Astrocyte of the spinal cord (primary cell): ENCODE data around the gene VWF.
"Not testable (repeated sequence)": the region's sequence is repeated elsewhere in the genome, so short reads cannot be mapped to it uniquely, and the experiment has no call there.

Source experiments
- DNase-seq: peaks from one replicate; pipeline ENCODE4 v3.0.0; 2011; ENCODE audit warnings: low read depth, low spot score
- H3K4me3 ChIP-seq: 2 replicates; pipeline ENCODE4 v1.5.1; 2011; ENCODE audit warnings: low read depth, mild to moderate bottlenecking, low read length, moderate library complexity
- CTCF ChIP-seq: IDR thresholded peaks from 2 replicates; pipeline ENCODE4 v1.5.1; 2012; ENCODE audit warnings: low read depth, mild to moderate bottlenecking, low read length, inconsistent platforms
- in situ Hi-C: cut with HindIII; loops from 2 replicates; pipeline ENCODE4 v1.10.0; 2017; ENCODE audit warnings: low sequenced_read_pairs

Gene VWF

DNA sequence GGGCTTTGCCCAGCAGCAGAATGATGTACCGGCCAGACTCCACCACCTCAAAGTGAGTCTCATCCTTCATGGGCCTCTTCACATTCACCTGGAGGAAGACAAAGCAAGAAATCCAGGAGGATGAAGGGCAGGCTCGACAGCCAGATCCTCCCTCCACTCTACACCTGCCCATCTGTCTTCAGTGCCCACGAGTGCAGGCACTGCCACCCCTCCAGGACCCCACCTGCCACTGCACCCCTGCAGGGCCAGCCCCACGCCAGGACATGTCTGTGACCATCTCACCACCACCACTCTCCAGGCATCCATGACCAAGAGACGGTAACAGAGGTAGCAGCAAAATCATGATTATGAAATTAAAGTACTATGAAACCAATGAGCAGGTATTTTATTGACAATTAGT is 95.1 kb downstream of the VWF start:
- no peak overlapping the region for H3K4me3 ChIP-seq
- in situ Hi-C loops = no loop called here
- DNase-seq = no peak
- TF ChIP-seq CTCF = no peak

- H3K4me3 ChIP-seq = no peak overlapping the region
- DNase-seq = no peak
- in situ Hi-C loops = no loop called here
- TF ChIP-seq CTCF = no peak
Measured at GRCh38 chr12:6026998-6027397, 97.5 kb downstream of the VWF start.

GRCh38 chr12:6025703-6026298 is 98.7 kb downstream of the VWF start:
- DNase-seq, in situ Hi-C loops: not testable (repeated sequence)

DNA sequence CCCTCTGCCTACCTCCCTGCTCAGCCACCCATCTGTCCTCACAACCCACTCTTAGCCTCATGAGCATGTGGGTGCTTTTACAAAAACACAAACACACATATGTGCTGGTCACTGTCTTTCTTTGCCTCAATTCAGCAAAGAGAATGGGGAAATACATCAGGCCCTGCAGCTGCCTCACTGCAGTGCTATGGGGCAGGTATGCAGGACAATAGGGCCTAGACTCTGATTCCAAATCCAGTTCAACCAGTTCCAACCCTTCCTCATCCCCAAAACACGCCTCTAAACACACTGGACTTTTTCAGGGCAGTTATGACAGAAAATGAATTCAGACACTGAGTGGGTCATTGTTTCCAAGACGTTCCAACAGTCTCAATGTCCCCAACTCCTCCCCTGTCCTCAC is 100.4 kb downstream of the VWF start:
- H3K4me3 ChIP-seq, in situ Hi-C loops, DNase-seq: not testable (repeated sequence)

More at GRCh38 chr12:6025703-6026298, 98.7 kb downstream of the VWF start:
- not testable (repeated sequence) for H3K4me3 ChIP-seq

- no peak overlapping the region for H3K4me3 ChIP-seq
- no peak for TF ChIP-seq CTCF
- DNase-seq = peak; percentile 9
- in situ Hi-C loops = no loop called here
Measured at GRCh38 chr12:6020930-6021329, 103.5 kb downstream of the VWF start.

GRCh38 chr12:6020511-6020910 is 104.0 kb downstream of the VWF start:
- H3K4me3 ChIP-seq, in situ Hi-C loops, DNase-seq: not testable (repeated sequence)

DNA sequence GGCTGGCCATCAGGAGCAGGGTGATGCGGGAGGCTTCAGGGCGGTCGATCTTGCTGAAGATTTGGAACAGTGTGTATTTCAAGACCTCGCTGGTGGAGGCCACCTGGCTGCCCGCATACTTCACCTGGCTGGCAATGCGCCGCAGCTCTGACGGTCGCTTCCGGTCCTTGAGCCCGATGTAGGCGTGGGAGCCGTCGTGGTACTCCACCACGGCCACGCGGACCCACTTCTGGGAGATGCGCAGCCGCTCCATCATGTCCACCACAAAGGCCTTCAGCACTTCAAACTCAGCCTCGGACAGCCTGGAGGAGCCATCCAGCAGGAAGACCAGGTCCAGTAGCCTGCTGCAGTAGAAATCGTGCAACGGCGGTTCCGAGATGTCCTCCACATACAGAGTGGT is 105.2 kb downstream of the VWF start:
- in situ Hi-C loops, DNase-seq, H3K4me3 ChIP-seq: not testable (repeated sequence)

DNA sequence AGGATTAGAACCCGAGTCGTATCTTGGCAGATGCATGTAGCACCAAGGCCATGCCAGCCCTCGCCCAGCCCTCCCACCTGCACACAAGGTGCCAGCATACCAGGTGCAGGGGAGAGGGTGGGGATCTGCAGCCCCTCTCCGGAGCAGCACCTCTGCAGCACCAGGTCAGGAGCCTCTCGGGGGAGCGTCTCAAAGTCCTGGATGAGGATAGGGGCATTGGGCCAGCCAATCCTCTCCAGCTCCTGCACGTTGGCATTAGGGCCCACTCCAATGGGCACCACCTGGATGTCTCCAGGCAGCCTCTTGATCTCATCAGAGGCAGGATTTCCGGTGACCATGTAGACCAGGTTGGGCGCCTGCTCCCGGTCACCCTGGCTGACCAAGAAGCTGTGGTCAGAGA is 106.2 kb downstream of the VWF start:
- in situ Hi-C loops = no loop called here
- TF ChIP-seq CTCF = no peak
- H3K4me3 ChIP-seq = no peak overlapping the region
- no peak for DNase-seq

GRCh38 chr12:6016756-6017155 is 107.7 kb downstream of the VWF start:
- no peak overlapping the region for H3K4me3 ChIP-seq
- TF ChIP-seq CTCF = no peak
- in situ Hi-C loops = no loop called here
- no peak for DNase-seq

- DNase-seq, H3K4me3 ChIP-seq, in situ Hi-C loops: not testable (repeated sequence)
Measured at GRCh38 chr12:6016004-6016403, 108.5 kb downstream of the VWF start.

DNA sequence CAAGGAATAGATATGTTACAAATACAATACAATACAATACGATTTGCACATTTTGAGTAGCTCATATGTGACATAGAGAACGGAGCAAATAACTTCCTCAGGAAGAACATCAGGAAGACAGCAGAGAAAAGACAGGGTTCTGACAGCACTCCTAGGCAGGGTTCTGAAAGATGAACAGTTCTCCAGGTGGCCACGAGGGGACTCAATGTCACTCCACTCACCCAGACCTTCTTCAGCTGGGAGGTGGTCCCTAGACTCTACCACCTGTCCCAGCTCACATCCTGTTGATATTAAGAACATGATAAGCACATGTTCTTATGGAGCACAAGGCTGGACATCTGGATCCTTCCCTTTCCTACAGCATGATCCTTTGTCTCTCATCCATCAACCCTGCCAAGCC is 109.2 kb downstream of the VWF start:
- DNase-seq, H3K4me3 ChIP-seq, in situ Hi-C loops: not testable (repeated sequence)

DNA sequence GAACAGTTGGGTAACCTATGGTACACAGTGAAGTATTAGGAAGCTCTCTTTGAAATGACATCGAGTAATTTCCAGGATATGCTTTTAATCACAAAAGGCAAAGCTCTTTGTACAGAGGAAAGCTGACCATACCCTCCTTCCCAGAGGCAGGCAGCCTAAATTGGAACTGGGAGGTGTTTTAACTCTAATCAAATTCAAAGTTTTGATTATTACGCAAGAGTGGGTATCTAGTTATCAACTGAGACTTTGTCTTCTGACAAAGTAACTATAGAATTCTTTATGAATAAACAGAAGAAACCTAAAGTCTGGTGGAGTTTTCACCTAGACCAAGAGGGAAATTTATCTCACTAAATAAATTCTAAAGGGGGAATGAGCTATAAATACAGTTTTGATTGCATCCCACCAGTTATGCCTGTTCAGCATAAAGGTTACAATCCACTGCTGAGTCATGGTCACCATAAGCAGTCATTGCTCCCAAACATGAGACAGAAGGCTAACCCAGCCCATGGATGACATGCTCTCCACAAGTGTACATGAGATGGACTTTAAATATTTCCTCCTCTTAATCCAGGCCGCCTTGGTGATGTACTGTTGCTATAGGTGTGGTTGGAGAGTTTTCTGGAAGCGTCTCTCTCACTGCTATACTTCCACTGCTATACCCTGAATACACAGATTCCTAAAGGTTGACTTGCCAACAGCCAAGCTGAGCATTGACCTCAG is 113.7 kb downstream of the VWF start:
- DNase-seq, H3K4me3 ChIP-seq, in situ Hi-C loops: not testable (repeated sequence)
